Endodermal cell (in vitro differentiated cells): Measurements from ENCODE around the gene RPL6. TPM values are rescaled to one million over a fixed set of nuclear protein-coding genes. Genes with fewer than 3 reads are reported as not detected.
"Not testable (repeated sequence)": the region's sequence is repeated elsewhere in the genome, so short reads cannot be mapped to it uniquely, and the experiment has no call there.

Source experiments
- DNase-seq: peaks from one replicate; pipeline ENCODE4 v3.0.0-alpha.2; 2017
- H3K27ac ChIP-seq: 2 replicates; pipeline ENCODE4 v1.5.1; 2013; ENCODE audit warnings: mild to moderate bottlenecking, low read depth, low read length, moderate library complexity
- H3K27me3 ChIP-seq: 2 replicates; pipeline ENCODE4 v1.6.1; 2013; ENCODE audit warnings: mild to moderate bottlenecking, low read length, moderate library complexity; ENCODE audit not compliant: insufficient read depth, control insufficient read depth, poor library complexity, severe bottlenecking
- H3K36me3 ChIP-seq: 2 replicates; pipeline ENCODE4 v1.7.0; 2013; ENCODE audit warnings: mild to moderate bottlenecking, low read length, moderate library complexity; ENCODE audit not compliant: control insufficient read depth, insufficient read depth
- H3K4me1 ChIP-seq: one replicate; pipeline ENCODE4 v1.7.0; 2013; ENCODE audit warnings: low read length; ENCODE audit not compliant: control insufficient read depth, insufficient read depth
- H3K4me3 ChIP-seq: 2 replicates; pipeline ENCODE4 v1.5.1; 2013; ENCODE audit warnings: mild to moderate bottlenecking, low read length, moderate library complexity
- H3K9ac ChIP-seq: 2 replicates; pipeline ENCODE4 v1.6.1; 2013; ENCODE audit warnings: mild to moderate bottlenecking, low read length, moderate library complexity; ENCODE audit not compliant: poor library complexity, severe bottlenecking; ENCODE audit errors: extremely low read depth
- H3K9me3 ChIP-seq: 2 replicates; pipeline ENCODE4 v1.6.1; 2013; ENCODE audit warnings: mild to moderate bottlenecking, low read length, moderate library complexity; ENCODE audit not compliant: control insufficient read depth
- H3K27ac Mint-ChIP-seq: 2 replicates; pipeline ENCODE4 v1.8.0; 2020; ENCODE audit warnings: mixed read lengths
- H3K27me3 Mint-ChIP-seq: 2 replicates; pipeline ENCODE4 v1.8.0; 2021; ENCODE audit warnings: mild to moderate bottlenecking, mixed read lengths; ENCODE audit not compliant: insufficient read depth
- H3K36me3 Mint-ChIP-seq: 2 replicates; pipeline ENCODE4 v1.8.0; 2020; ENCODE audit warnings: low read depth, mixed read lengths
- H3K4me1 Mint-ChIP-seq: 2 replicates; pipeline ENCODE4 v1.8.0; 2020; ENCODE audit warnings: mixed read lengths
- H3K4me3 Mint-ChIP-seq: 2 replicates; pipeline ENCODE4 v1.8.0; 2020; ENCODE audit warnings: mild to moderate bottlenecking, moderate library complexity, mixed read lengths
- H3K9me3 Mint-ChIP-seq: 2 replicates; pipeline ENCODE4 v1.8.0; 2020; ENCODE audit warnings: mild to moderate bottlenecking, mixed read lengths
- CTCF ChIP-seq: fragments of 200-600 bp; sonication (generic); conservative IDR thresholded peaks from 2 replicates; pipeline ENCODE4 v1.5.0; 2021; ENCODE audit warnings: antibody characterized with exemption, mild to moderate bottlenecking
- WGBS, 2 experiments: methylation state at CpG; one replicate each; pipeline versions ENCODE4 v1.1.5 to v1.1.7; 2013; ENCODE audit warnings: missing lambda C conversion rate in 2 of 2, mixed read lengths in 1 of 2; ENCODE audit not compliant: insufficient coverage in 1 of 2, insufficient read length in 1 of 2; 5-methylcytosine and 5-hydroxymethylcytosine counted together
- total RNA-seq, 2 donors: library from RNA; stranded (reverse); fragmentation: NEBNext Ultra II Directional in 1 of 2; extraction: Animal tissue kit (Norgen Biotek cat#: 25700) in 1 of 2; gene quantifications; 2 replicates in 1 of 2; 3 replicates in 1 of 2; pipeline ENCODE4 v1.2.1, GENCODE V29; 2021

Gene RPL6
- total RNA-seq, 2 donors from 2014 or later: 1,610 to 1,647 TPM

GRCh38 chr12:112413855-112414625 lies 4.6 kb upstream of the RPL6 start:
- H3K27me3 Mint-ChIP-seq: peaks cover 3% of the 10 kb centered on the region
- H3K4me1 ChIP-seq: no peaks in the 10 kb centered on the region
- no peak overlapping the region for H3K9ac ChIP-seq
- H3K27me3 ChIP-seq: no peaks in the 10 kb centered on the region
- peaks cover 3% of the 10 kb centered on the region for H3K36me3 Mint-ChIP-seq
- no peak overlapping the region for H3K27ac Mint-ChIP-seq
- WGBS, 2 experiments: 79% methylated on average over 2 of the region's 2 CpGs; no CpG with 5 or more reads in 1 of the 2 experiments
- no peaks in the 10 kb centered on the region for H3K4me1 Mint-ChIP-seq
- no peaks in the 10 kb centered on the region for H3K9me3 Mint-ChIP-seq
- H3K36me3 ChIP-seq: no peaks in the 10 kb centered on the region
- no peak overlapping the region for H3K4me3 ChIP-seq
- no peak for TF ChIP-seq CTCF
- H3K9me3 ChIP-seq: no peaks in the 10 kb centered on the region
- H3K27ac ChIP-seq: no peak overlapping the region
- no peak overlapping the region for H3K4me3 Mint-ChIP-seq
- no peak for DNase-seq

DNA sequence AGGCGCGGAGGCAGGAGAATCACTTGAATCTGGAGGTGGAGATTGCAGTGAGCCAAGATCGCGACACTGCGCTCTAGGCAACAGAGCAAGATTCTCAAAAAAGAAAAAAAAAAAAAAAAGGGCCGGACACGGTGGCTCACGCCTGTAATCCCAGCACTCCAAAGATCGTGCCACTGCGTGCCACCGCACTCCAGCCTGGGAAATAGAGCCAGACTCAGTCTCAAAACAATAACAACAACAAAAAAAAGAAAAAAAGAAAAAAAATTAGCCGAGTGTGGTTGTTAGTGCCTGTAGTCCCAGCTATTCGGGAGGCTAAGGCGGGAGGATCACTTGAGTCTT lies 470 bp upstream of the RPL6 start:
- H3K4me3 Mint-ChIP-seq: peak overlapping the region; percentile 100
- peaks cover 1% of the 10 kb centered on the region for H3K27me3 Mint-ChIP-seq
- no peak overlapping the region for H3K9ac ChIP-seq
- H3K27ac Mint-ChIP-seq: no peak overlapping the region
- H3K27me3 ChIP-seq: no peaks in the 10 kb centered on the region
- H3K9me3 Mint-ChIP-seq: no peaks in the 10 kb centered on the region
- WGBS, 2 experiments: 93 to 95% methylated on average over 8 to 11 of the region's 14 CpGs
- peaks cover 14% of the 10 kb centered on the region for H3K4me1 Mint-ChIP-seq
- no peaks in the 10 kb centered on the region for H3K4me1 ChIP-seq
- H3K36me3 ChIP-seq: peaks cover 35% of the 10 kb centered on the region
- H3K27ac ChIP-seq: no peak overlapping the region
- H3K36me3 Mint-ChIP-seq: peaks cover 42% of the 10 kb centered on the region
- no peaks in the 10 kb centered on the region for H3K9me3 ChIP-seq
- no peak overlapping the region for H3K4me3 ChIP-seq
- DNase-seq: no peak
- no peak for TF ChIP-seq CTCF

DNA sequence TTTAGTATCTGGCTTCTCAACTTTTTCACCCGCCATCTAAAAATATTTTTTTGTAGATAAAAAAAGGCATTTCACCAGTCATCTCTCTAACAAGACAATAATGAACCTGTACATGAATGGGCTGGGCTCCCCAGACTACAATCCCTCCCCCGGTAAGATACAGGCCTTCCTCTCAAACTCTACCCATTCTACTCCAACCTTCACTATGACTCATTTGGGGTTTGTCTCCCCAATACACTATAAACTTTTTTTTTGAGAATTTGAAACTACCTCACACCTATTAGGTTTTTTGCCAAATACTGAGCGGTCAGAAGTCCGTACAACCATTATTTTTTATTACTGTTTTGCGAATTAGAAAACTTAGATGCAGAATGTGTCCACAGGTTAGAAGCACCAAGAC lies 784 bp downstream of the RPL6 start:
- no peaks in the 10 kb centered on the region for H3K9me3 Mint-ChIP-seq
- peaks cover 48% of the 10 kb centered on the region for H3K36me3 Mint-ChIP-seq
- no peaks in the 10 kb centered on the region for H3K27me3 ChIP-seq
- peak overlapping the region; percentile 94 for H3K27ac ChIP-seq
- no peaks in the 10 kb centered on the region for H3K9me3 ChIP-seq
- no peak for TF ChIP-seq CTCF
- H3K36me3 ChIP-seq: peaks cover 45% of the 10 kb centered on the region
- WGBS, 2 experiments: 0 to 18% methylated on average over 4 to 5 of the region's 5 CpGs
- H3K9ac ChIP-seq: peak overlapping the region; percentile 96
- H3K4me1 ChIP-seq: no peaks in the 10 kb centered on the region
- peak overlapping the region; percentile 100 for H3K27ac Mint-ChIP-seq
- DNase-seq: no peak
- H3K4me3 ChIP-seq: peak overlapping the region; percentile 91
- peaks cover 14% of the 10 kb centered on the region for H3K4me1 Mint-ChIP-seq
- no peaks in the 10 kb centered on the region for H3K27me3 Mint-ChIP-seq
- H3K4me3 Mint-ChIP-seq: peak overlapping the region; percentile 100

DNA sequence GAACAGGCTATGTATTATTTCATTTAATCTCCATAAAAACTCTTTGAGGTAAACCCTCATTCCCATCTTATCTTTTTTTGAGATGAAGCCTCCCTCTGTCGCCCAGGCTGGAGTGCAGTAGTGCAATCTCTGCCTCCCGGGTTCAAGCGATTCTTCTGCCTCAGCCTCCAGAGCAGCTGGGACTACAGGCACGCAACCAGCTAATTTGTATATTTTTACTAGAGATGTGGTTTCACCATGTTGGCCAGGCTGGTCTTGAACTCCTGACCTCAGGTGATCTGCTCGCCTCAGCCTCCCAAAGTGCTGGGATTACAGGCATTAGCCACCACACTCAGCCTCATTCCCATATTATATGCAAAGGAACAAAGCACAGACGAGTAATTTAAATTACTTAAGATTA lies 1.7 kb downstream of the RPL6 start:
- 89 to 93% methylated on average over 5 to 6 of the region's 6 CpGs for WGBS, 2 experiments
- H3K27me3 Mint-ChIP-seq, H3K9me3 Mint-ChIP-seq, H3K27me3 ChIP-seq, DNase-seq, H3K27ac ChIP-seq, H3K4me1 ChIP-seq, H3K9me3 ChIP-seq, H3K27ac Mint-ChIP-seq: not testable (repeated sequence)
- Mint-ChIP-seq H3K36me3 (peaks cover 52% of the 10 kb centered on the region), H3K4me3 (peak overlapping the region; percentile 100), H3K4me1 (peaks cover 14% of the 10 kb centered on the region)
- Histone ChIP-seq H3K9ac (peak overlapping the region; percentile 96), H3K36me3 (peaks cover 45% of the 10 kb centered on the region), H3K4me3 (peak overlapping the region; percentile 91)
